HT-29 (cell line): ENCODE measurements around the gene L3MBTL3. TPM values are rescaled to one million over a fixed set of nuclear protein-coding genes. Genes with fewer than 3 reads are reported as not detected.

Source experiments
- DNase-seq: peaks from one replicate; pipeline ENCODE4 v3.0.0-alpha.2; 2015; ENCODE audit warnings: low spot score
- total RNA-seq: library from RNA; depleted of rRNA; stranded (reverse); fragments of >200 nt; shearing (Covaris generic); gene quantifications from 2 replicates; pipeline ENCODE4 v1.2.3, GENCODE V29; 2014; rRNA removed

The L3MBTL3 gene
- 1.3 and 1.4 TPM in 2 replicates for total RNA-seq

GRCh38 chr6:130018292-130018743 is at the start of gene L3MBTL3:
Gene L3MBTL3 (plus strand): TSS chr6:130018581. CDS start chr6:130042700, 24,119 bp downstream.
- DNase-seq, result peak; percentile 75

- no peak for DNase-seq
Observed at GRCh38 chr6:129969064-129969463, 49.3 kb upstream of the L3MBTL3 start.

GRCh38 chr6:129976110-129976509 is 42.3 kb upstream of the L3MBTL3 start:
- DNase-seq, result no peak

GRCh38 chr6:129978148-129978916 is 40.0 kb upstream of the L3MBTL3 start:
- DNase-seq, result no peak

- no peak for DNase-seq
Observed at GRCh38 chr6:129980821-129981220, 37.6 kb upstream of the L3MBTL3 start.

GRCh38 chr6:129981598-129981997 is 36.8 kb upstream of the L3MBTL3 start:
- peak; percentile 14 for DNase-seq

GRCh38 chr6:129989396-129989795 is 29.0 kb upstream of the L3MBTL3 start:
- no peak for DNase-seq

- no peak for DNase-seq
Observed at GRCh38 chr6:129992881-129993280, 25.5 kb upstream of the L3MBTL3 start.

GRCh38 chr6:129994410-129994809 is 24.0 kb upstream of the L3MBTL3 start:
- no peak for DNase-seq

- no peak for DNase-seq
Observed at GRCh38 chr6:129996387-129996786, 22.0 kb upstream of the L3MBTL3 start.

- no peak for DNase-seq
Observed at GRCh38 chr6:130000526-130001421, 17.6 kb upstream of the L3MBTL3 start.

- DNase-seq, result no peak
Observed at GRCh38 chr6:130008236-130008873, 10.0 kb upstream of the L3MBTL3 start.

GRCh38 chr6:130009146-130009545 is 9.2 kb upstream of the L3MBTL3 start:
- DNase-seq, result no peak

- DNase-seq, result no peak
Observed at GRCh38 chr6:130010387-130010786, 8.0 kb upstream of the L3MBTL3 start.

- DNase-seq, result no peak
Observed at GRCh38 chr6:130012728-130013127, 5.7 kb upstream of the L3MBTL3 start.

- DNase-seq, result no peak
Observed at GRCh38 chr6:130018744-130019325, 454 bp downstream of the L3MBTL3 start.

- DNase-seq, result peak; percentile 12
Observed at GRCh38 chr6:130019326-130020072, 1.1 kb downstream of the L3MBTL3 start.

GRCh38 chr6:130020073-130020906 is 1.9 kb downstream of the L3MBTL3 start:
- DNase-seq, result no peak

GRCh38 chr6:130020907-130021629 is 2.7 kb downstream of the L3MBTL3 start:
- DNase-seq, result peak; percentile 88
